GM12892 (cell line): ENCODE measurements around the gene POLR1F. TPM values are rescaled to one million over a fixed set of nuclear protein-coding genes. Genes with fewer than 3 reads are reported as not detected.

Source experiments
- DNase-seq: peaks from one replicate; pipeline ENCODE4 v3.0.0; 2011; ENCODE audit not compliant: insufficient read length
- FAIRE-seq: peaks from 2 replicates; lab custom pipeline; 2011; peaks lifted over from hg19 to GRCh38; lab: Jason Lieb, UNC
- POLR2A ChIP-seq: IDR thresholded peaks from 2 replicates; pipeline ENCODE4 v1.6.1; 2011; ENCODE audit warnings: low read depth, low read length, control low read depth
- POLR2AphosphoS5 ChIP-seq: IDR thresholded peaks from 2 replicates; pipeline ENCODE4 v1.6.1; 2011; ENCODE audit warnings: low read depth, low read length, control low read depth
- TAF1 ChIP-seq: IDR thresholded peaks from 2 replicates; pipeline ENCODE4 v1.6.1; 2011; ENCODE audit warnings: low read depth, mild to moderate bottlenecking, control low read depth, low read length, borderline replicate concordance
- polyA plus RNA-seq: library from polyadenylated mRNA; unstranded; fragments of >200 nt; gene quantifications from one replicate; pipeline ENCODE4 v1.2.1, GENCODE V29; 2012; ENCODE audit warnings: missing spikeins, inconsistent platforms; ENCODE audit not compliant: missing spikeins

The POLR1F gene
- polyA plus RNA-seq, result 16.8 TPM

- FAIRE-seq, result peak; percentile 96
- DNase-seq, result peak; percentile 43
- TF ChIP-seq POLR2AphosphoS5, result peak; percentile 93
- TF ChIP-seq POLR2A, result peak; percentile 98
- TF ChIP-seq TAF1, result peak; percentile 87
Observed at GRCh38 chr7:19708397-19709248, at the start of gene POLR1F. Gene POLR1F (minus strand): TSS chr7:19709037. CDS start chr7:19709016, 21 bp downstream.

- FAIRE-seq (peak; percentile 75), DNase-seq (no peak)
- TF ChIP-seq TAF1 (no peak), POLR2A (no peak), POLR2AphosphoS5 (no peak)
Observed at GRCh38 chr7:19754521-19755116, 45.8 kb upstream of the POLR1F start.

GRCh38 chr7:19752020-19752419 is 43.2 kb upstream of the POLR1F start:
- FAIRE-seq, result peak; percentile 33

GRCh38 chr7:19749658-19750057 is 40.8 kb upstream of the POLR1F start:
- DNase-seq, result no peak
- TF ChIP-seq TAF1 (no peak), POLR2A (no peak), POLR2AphosphoS5 (no peak)

More at GRCh38 chr7:19752020-19752419, 43.2 kb upstream of the POLR1F start:
- TF ChIP-seq POLR2AphosphoS5 (no peak), TAF1 (no peak), POLR2A (no peak)
- DNase-seq, result no peak

GRCh38 chr7:19747740-19748339 is 39.0 kb upstream of the POLR1F start:
- peak; percentile 4 for DNase-seq
- peak; percentile 36 for FAIRE-seq
- TF ChIP-seq POLR2A (no peak), POLR2AphosphoS5 (no peak), TAF1 (no peak)

More at GRCh38 chr7:19749658-19750057, 40.8 kb upstream of the POLR1F start:
- no peak for FAIRE-seq

- no peak for FAIRE-seq
- no peak for DNase-seq
Observed at GRCh38 chr7:19744075-19744474, 35.2 kb upstream of the POLR1F start.

GRCh38 chr7:19728716-19729115 is 19.9 kb upstream of the POLR1F start:
- no peak for DNase-seq
- FAIRE-seq, result no peak
- TF ChIP-seq TAF1, result no peak
- no peak for TF ChIP-seq POLR2A
- TF ChIP-seq POLR2AphosphoS5, result no peak

More at GRCh38 chr7:19744075-19744474, 35.2 kb upstream of the POLR1F start:
- no peak for TF ChIP-seq POLR2AphosphoS5
- no peak for TF ChIP-seq TAF1
- no peak for TF ChIP-seq POLR2A

- no peak for TF ChIP-seq POLR2A
- no peak for TF ChIP-seq TAF1
- FAIRE-seq, result no peak
- DNase-seq, result no peak
Observed at GRCh38 chr7:19725770-19726169, 16.9 kb upstream of the POLR1F start.

GRCh38 chr7:19715499-19715898 is 6.7 kb upstream of the POLR1F start:
- FAIRE-seq, result no peak
- DNase-seq, result no peak
- TF ChIP-seq POLR2AphosphoS5 (no peak), TAF1 (no peak), POLR2A (no peak)

- DNase-seq, result no peak
- TF ChIP-seq POLR2AphosphoS5 (no peak), TAF1 (no peak), POLR2A (no peak)
- no peak for FAIRE-seq
Observed at GRCh38 chr7:19713676-19714075, 4.8 kb upstream of the POLR1F start.

GRCh38 chr7:19709249-19709578 is 377 bp upstream of the POLR1F start:
- FAIRE-seq (no peak), DNase-seq (no peak)
- TF ChIP-seq POLR2AphosphoS5 (no peak), TAF1 (no peak), POLR2A (no peak)

- FAIRE-seq (no peak), DNase-seq (no peak)
- no peak for TF ChIP-seq POLR2AphosphoS5
- no peak for TF ChIP-seq TAF1
- no peak for TF ChIP-seq POLR2A
Observed at GRCh38 chr7:19707240-19707639, 1.6 kb downstream of the POLR1F start.
